ENCODE measurements around the gene SCARB1.
A peak's percentile ranks its signal among the peaks of the same experiment; 100 is the strongest.

SCARB1 gene

DNA sequence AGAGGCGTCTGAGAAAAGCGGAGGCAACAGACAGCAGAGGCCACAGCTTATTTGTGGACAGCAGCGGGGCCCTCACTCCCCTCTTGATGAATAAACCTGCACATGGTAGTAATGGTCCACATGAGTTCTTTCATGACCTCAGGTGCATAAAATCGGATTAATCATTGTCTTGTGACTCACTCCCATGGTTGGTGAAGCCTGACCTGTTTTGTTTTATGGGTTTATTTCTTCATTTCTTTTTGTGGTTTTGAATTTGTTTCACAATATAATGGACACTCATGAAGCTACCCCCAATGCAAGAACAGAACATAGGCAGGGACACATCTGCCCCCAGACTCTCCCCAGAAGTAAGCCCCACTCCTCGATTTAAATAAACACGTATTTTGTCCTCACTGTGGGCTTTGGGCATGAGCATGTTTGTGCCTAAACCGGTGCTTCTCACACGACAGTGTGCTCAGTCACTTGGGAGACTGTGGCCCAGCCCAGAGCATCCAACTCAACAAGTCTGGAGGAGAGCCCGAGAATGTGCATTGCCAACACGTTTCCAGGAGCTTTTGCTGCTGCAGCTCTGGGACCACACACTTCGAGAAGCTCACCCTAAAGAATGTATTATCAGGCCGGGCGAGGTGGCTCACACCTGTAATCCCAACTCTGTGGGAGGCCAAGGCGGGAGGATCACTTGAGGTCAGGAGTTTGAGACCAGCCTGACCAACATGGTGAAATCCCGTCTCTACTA is 116.1 kb downstream of the SCARB1 start:
- TF ChIP-seq CTCF (conservative IDR thresholded peaks at IDR 0.05; ENCODE audit: low read depth, low read length), result no peak
- H3K4me3 ChIP-seq (ENCODE audit: low read depth, low read length), result no peak overlapping the region
- peak; percentile 89 for DNase-seq (ENCODE audit: low read depth)

DNA sequence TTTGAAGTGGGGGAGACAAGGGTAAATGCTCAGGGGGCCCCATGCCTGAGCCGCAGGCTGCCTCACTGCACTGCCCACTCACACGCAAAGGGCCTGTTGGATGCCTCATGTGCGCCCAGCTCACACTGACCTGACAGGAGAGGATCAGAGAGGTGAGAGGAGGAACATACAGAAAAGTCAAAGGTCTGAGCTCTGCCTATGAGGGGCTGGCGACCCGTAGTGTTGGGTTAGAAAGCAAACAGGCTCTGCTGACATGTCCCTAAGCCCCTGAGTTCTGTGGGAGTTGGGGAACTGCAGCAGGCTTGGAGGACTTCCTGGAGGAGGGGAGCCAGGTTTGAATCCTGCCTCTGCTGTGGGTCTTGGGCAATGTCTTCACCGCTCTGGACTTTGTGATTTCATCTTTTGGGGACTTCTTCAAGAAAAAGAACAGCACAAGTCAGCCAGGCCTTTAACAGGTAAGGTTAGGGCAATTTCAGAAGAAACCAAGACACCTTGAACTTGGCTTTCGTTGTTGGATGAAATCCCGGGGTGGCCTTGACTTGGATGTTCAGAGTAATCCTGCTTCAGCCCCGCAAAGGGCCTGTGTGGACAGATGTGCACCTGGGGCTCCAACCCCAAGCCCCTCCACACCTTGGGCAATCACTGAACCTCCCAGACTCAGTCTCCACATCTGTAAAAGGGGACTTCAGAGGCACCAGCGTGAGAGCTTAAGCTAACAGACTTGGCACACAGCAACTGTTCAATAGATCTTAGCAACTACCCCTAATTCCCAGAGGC is 116.8 kb downstream of the SCARB1 start:
- no peak overlapping the region for H3K4me3 ChIP-seq (ENCODE audit: low read depth, low read length)
- no peak for TF ChIP-seq CTCF (conservative IDR thresholded peaks at IDR 0.05; ENCODE audit: low read depth, low read length)
- no peak for DNase-seq (ENCODE audit: low read depth)

GRCh38 chr12:124745891-124746570 is 117.6 kb downstream of the SCARB1 start:
- TF ChIP-seq CTCF (conservative IDR thresholded peaks at IDR 0.05; ENCODE audit: low read depth, low read length), result no peak
- DNase-seq (ENCODE audit: low read depth), result peak; percentile 90
- peak overlapping the region; percentile 13 for H3K4me3 ChIP-seq (ENCODE audit: low read depth, low read length)

- DNase-seq (ENCODE audit: low read depth), result no peak
- no peak for TF ChIP-seq CTCF (conservative IDR thresholded peaks at IDR 0.05; ENCODE audit: low read depth, low read length)
- H3K4me3 ChIP-seq (ENCODE audit: low read depth, low read length), result no peak overlapping the region
Observed at GRCh38 chr12:124745465-124745890, 118.2 kb downstream of the SCARB1 start.

DNA sequence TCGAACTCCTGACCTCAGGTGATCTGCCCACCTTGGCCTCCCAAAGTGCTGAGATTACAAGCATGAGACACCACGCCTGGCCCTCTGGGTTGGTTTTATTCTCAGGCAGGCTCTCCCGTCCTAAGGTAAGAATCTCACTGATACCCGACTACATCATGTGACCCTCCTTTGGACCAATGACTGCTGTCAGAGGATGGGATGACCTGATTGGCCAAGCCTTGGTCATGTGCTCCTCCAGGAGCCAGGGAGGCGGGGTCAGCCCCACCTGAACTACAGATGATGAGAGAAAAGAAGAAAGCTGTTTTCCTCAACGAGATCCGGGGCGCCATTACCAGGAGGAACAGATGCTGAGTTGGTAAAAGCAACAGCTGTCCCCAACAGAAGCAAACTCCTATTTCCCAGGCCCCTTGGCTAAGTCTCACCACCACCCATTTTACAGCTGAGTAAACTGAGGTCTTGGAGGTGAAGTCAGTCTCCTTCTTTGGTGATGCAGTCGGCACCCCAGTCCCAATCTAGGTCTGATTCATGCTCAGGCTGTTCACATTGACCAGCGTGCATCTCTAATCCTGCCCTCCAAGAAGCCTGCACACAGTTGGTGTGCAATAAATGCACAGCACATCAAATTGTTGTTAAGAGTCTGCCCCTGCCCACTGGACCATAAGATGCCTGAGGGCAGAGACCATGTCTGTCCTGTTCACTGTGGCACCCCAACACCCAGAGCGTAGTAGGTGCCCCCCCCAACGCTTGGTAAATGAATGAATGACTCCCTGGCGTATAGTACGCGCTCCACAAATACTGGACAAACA is 118.8 kb downstream of the SCARB1 start:
- H3K4me3 ChIP-seq (ENCODE audit: low read depth, low read length), result no peak overlapping the region
- TF ChIP-seq CTCF (conservative IDR thresholded peaks at IDR 0.05; ENCODE audit: low read depth, low read length), result no peak
- peak; percentile 49 for DNase-seq (ENCODE audit: low read depth)

DNA sequence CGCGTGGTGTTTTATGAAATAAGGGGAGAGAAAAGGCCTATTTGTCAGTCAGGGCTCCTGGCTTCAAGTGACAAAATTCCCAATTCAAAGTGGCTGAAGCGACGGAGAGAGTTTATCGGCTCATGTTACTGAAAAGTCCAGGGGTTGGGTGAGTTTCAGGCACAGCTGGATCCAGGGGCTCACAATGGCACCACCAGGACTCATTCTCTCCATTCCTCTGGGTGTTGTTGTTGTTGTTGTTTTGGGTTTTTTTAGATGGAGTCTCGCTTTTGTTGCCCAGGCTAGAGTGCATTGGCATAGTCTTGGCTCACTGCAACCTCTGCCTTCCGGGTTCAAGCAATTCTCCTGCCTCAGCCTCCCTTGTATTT is 119.4 kb downstream of the SCARB1 start:
- TF ChIP-seq CTCF (conservative IDR thresholded peaks at IDR 0.05; ENCODE audit: low read depth, low read length), result no peak
- DNase-seq (ENCODE audit: low read depth), result no peak
- H3K4me3 ChIP-seq (ENCODE audit: low read depth, low read length), result no peak overlapping the region
